HepG2 (cell line): Measurements from ENCODE around the gene DOHH. TPM values are rescaled to one million over a fixed set of nuclear protein-coding genes. Genes with fewer than 3 reads are reported as not detected.

ENCODE experiments used
- HDAC1 ChIP-seq: sonication (generic); formaldehyde crosslinking; IDR thresholded peaks from 2 replicates; pipeline ENCODE4 v1.5.1; 2020; ENCODE audit warnings: mild to moderate bottlenecking, missing genetic modification reagents
- PLRG1 ChIP-seq: fragments of 450-650 bp; conservative IDR thresholded peaks from 2 replicates; pipeline ENCODE4 v1.6.1; 2016
- RELA ChIP-seq: sonication (generic); formaldehyde crosslinking; IDR thresholded peaks from 2 replicates; pipeline ENCODE4 v1.4.0; 2020; ENCODE audit warnings: missing genetic modification reagents
- RXRB ChIP-seq: IDR thresholded peaks from 2 replicates; pipeline ENCODE4 v1.6.1; 2016; ENCODE audit warnings: borderline replicate concordance, missing genetic modification reagents, missing compliant biosample characterization
- ZFP62 ChIP-seq: sonication (generic); formaldehyde crosslinking; IDR thresholded peaks from 2 replicates; pipeline ENCODE4 v1.4.0; 2020; ENCODE audit warnings: missing genetic modification reagents
- ZNF326 ChIP-seq: sonication (generic); formaldehyde crosslinking; IDR thresholded peaks from 2 replicates; pipeline ENCODE4 v1.4.0; 2020; ENCODE audit warnings: missing genetic modification reagents, borderline replicate concordance
- ZNF460 ChIP-seq: sonication (generic); formaldehyde crosslinking; IDR thresholded peaks from 2 replicates; pipeline ENCODE4 v1.5.1; 2020; ENCODE audit warnings: missing genetic modification reagents, mild to moderate bottlenecking, borderline replicate concordance
- ZSCAN20 ChIP-seq: sonication (generic); formaldehyde crosslinking; IDR thresholded peaks from 2 replicates; pipeline ENCODE4 v1.4.0; 2020; ENCODE audit warnings: missing genetic modification reagents, mild to moderate bottlenecking, borderline replicate concordance
- polyA plus RNA-seq, 8 experiments: library from polyadenylated mRNA; depleted of rRNA in 3 of 8; stranded (reverse) in 7 of 8; unstranded in 1 of 8; fragments of >200 nt; fragmentation: Illumina TruSeq in 4 of 8; extraction: Trizol in 4 of 8; gene quantifications; 2 replicates each; pipeline versions ENCODE4 v1.2.1 to v1.2.3, GENCODE V29; 2011 to 2016; ENCODE audit warnings: low read depth in 4 of 8, missing spikeins in 1 of 8, mixed read lengths in 1 of 8; ENCODE audit not compliant: insufficient read depth in 1 of 8
- total RNA-seq, 5 experiments: library from RNA; depleted of rRNA; stranded (reverse); fragments of >200 nt; fragmentation: Illumina TruSeq; extraction: Trizol; gene quantifications; 2 replicates each; pipeline ENCODE4 v1.2.3, GENCODE V29; 2016; ENCODE audit warnings: low read depth in 1 of 5
- TF ChIP-seq, protein P1 (sequence below): sonication (generic); formaldehyde crosslinking; IDR thresholded peaks from 2 replicates; pipeline ENCODE4 v1.4.0; 2020; ENCODE audit warnings: mild to moderate bottlenecking, missing genetic modification reagents
- TF ChIP-seq, protein P2 (sequence below): sonication (generic); formaldehyde crosslinking; IDR thresholded peaks from one replicate; pipeline ENCODE4 v1.5.1; 2020; ENCODE audit warnings: mild to moderate bottlenecking, missing genetic modification reagents; ENCODE audit errors: not compliant biosample characterization
- TF ChIP-seq, protein P3 (sequence below): sonication (generic); formaldehyde crosslinking; conservative IDR thresholded peaks from 2 replicates; pipeline ENCODE4 v1.4.0; 2020; ENCODE audit warnings: missing genetic modification reagents
- TF ChIP-seq, protein P4 (sequence below): IDR thresholded peaks from 2 replicates; pipeline ENCODE4 v1.6.1; 2016; ENCODE audit warnings: low read depth, control low read depth

Gene DOHH
- total and polyA plus RNA-seq, 2 of the 13 experiments (the other 11 are each of a cell fraction or from before 2014, with no cell fraction given): 3.5 to 13.7 TPM

DNA sequence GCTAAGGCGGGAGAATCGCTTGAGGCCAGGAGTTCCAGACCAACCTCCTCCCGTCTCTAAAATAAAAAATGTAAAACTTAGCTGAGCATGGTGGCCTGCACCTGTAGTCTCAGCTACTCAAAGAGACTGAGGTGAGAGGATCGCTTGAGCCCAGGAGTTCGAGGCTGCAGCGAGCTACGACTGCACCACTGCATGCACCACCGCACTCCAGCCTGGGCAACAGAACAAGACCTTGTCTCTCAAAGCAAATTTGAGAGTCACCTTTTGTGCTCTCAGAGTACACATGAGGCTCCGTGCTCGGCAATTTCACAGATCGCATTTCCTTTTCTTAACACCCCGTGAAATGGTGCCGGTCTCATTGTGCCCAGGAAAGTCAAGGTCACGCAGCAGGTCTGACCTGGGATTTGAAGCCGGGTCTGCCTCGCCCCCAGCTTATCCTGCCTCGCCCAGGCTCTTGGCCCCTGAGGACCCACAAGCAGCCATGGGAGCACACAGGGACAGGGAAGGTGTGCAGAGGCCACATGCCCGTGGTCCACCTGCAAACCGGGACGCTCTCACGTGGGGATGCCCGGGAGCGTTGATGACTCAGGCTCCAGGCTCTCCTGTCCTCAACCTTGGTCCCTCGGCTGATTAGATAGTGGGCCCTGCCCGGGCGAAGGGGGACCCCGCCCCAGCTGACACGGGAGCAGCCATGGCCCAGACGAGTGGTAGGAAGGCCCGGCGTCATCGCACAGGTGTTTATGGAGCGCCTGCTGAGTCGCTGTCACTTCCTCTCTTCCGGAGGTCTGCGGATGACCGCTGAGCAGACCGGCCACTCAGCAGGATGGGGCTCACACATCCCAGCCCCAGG is 19.0 kb downstream of the DOHH start (continued):
- TF ChIP-seq, protein P1, sequence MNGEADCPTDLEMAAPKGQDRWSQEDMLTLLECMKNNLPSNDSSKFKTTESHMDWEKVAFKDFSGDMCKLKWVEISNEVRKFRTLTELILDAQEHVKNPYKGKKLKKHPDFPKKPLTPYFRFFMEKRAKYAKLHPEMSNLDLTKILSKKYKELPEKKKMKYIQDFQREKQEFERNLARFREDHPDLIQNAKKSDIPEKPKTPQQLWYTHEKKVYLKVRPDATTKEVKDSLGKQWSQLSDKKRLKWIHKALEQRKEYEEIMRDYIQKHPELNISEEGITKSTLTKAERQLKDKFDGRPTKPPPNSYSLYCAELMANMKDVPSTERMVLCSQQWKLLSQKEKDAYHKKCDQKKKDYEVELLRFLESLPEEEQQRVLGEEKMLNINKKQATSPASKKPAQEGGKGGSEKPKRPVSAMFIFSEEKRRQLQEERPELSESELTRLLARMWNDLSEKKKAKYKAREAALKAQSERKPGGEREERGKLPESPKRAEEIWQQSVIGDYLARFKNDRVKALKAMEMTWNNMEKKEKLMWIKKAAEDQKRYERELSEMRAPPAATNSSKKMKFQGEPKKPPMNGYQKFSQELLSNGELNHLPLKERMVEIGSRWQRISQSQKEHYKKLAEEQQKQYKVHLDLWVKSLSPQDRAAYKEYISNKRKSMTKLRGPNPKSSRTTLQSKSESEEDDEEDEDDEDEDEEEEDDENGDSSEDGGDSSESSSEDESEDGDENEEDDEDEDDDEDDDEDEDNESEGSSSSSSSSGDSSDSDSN (CRISPR knock-in tag): peak; percentile 52; the same call in 1 of the 2 replicates
- TF ChIP-seq, protein P2, sequence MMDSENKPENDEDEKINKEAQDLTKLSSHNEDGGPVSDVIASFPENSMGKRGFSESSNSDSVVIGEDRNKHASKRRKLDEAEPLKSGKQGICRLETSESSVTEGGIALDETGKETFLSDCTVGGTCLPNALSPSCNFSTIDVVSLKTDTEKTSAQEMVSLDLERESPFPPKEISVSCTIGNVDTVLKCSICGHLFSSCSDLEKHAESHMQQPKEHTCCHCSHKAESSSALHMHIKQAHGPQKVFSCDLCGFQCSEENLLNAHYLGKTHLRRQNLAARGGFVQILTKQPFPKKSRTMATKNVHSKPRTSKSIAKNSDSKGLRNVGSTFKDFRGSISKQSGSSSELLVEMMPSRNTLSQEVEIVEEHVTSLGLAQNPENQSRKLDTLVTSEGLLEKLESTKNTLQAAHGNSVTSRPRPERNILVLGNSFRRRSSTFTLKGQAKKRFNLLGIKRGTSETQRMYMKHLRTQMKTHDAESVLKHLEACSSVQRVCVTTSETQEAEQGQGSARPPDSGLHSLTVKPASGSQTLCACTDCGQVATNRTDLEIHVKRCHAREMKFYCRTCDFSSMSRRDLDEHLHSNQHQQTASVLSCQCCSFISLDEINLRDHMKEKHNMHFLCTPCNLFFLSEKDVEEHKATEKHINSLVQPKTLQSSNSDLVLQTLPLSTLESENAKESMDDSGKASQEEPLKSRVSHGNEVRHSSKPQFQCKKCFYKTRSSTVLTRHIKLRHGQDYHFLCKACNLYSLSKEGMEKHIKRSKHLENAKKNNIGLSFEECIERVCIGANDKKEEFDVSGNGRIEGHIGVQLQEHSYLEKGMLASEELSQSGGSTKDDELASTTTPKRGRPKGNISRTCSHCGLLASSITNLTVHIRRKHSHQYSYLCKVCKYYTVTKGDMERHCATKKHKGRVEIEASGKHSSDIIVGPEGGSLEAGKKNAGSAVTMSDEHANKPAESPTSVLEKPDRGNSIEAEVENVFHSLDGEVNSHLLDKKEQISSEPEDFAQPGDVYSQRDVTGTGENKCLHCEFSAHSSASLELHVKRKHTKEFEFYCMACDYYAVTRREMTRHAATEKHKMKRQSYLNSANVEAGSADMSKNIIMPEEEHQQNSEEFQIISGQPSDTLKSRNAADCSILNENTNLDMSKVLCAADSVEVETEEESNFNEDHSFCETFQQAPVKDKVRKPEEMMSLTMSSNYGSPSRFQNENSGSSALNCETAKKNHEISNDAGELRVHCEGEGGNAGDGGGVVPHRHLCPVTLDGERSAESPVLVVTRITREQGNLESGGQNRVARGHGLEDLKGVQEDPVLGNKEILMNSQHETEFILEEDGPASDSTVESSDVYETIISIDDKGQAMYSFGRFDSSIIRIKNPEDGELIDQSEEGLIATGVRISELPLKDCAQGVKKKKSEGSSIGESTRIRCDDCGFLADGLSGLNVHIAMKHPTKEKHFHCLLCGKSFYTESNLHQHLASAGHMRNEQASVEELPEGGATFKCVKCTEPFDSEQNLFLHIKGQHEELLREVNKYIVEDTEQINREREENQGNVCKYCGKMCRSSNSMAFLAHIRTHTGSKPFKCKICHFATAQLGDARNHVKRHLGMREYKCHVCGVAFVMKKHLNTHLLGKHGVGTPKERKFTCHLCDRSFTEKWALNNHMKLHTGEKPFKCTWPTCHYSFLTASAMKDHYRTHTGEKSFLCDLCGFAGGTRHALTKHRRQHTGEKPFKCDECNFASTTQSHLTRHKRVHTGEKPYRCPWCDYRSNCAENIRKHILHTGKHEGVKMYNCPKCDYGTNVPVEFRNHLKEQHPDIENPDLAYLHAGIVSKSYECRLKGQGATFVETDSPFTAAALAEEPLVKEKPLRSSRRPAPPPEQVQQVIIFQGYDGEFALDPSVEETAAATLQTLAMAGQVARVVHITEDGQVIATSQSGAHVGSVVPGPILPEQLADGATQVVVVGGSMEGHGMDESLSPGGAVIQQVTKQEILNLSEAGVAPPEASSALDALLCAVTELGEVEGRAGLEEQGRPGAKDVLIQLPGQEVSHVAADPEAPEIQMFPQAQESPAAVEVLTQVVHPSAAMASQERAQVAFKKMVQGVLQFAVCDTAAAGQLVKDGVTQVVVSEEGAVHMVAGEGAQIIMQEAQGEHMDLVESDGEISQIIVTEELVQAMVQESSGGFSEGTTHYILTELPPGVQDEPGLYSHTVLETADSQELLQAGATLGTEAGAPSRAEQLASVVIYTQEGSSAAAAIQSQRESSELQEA (CRISPR knock-in tag): no peak
- TF ChIP-seq ZNF326: no peak
- peak; percentile 79 for TF ChIP-seq HDAC1 (CRISPR knock-in tag)
- TF ChIP-seq PLRG1: no peak
- peak; percentile 56; the same call in 1 of the 2 replicates for TF ChIP-seq RXRB (CRISPR knock-in tag)
- no peak for TF ChIP-seq ZFP62
- TF ChIP-seq RELA (CRISPR knock-in tag): no peak
- TF ChIP-seq, protein P3, sequence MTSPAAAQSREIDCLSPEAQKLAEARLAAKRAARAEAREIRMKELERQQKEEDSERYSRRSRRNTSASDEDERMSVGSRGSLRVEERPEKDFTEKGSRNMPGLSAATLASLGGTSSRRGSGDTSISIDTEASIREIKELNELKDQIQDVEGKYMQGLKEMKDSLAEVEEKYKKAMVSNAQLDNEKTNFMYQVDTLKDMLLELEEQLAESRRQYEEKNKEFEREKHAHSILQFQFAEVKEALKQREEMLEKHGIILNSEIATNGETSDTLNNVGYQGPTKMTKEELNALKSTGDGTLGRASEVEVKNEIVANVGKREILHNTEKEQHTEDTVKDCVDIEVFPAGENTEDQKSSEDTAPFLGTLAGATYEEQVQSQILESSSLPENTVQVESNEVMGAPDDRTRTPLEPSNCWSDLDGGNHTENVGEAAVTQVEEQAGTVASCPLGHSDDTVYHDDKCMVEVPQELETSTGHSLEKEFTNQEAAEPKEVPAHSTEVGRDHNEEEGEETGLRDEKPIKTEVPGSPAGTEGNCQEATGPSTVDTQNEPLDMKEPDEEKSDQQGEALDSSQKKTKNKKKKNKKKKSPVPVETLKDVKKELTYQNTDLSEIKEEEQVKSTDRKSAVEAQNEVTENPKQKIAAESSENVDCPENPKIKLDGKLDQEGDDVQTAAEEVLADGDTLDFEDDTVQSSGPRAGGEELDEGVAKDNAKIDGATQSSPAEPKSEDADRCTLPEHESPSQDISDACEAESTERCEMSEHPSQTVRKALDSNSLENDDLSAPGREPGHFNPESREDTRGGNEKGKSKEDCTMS: no peak
- TF ChIP-seq, protein P4, sequence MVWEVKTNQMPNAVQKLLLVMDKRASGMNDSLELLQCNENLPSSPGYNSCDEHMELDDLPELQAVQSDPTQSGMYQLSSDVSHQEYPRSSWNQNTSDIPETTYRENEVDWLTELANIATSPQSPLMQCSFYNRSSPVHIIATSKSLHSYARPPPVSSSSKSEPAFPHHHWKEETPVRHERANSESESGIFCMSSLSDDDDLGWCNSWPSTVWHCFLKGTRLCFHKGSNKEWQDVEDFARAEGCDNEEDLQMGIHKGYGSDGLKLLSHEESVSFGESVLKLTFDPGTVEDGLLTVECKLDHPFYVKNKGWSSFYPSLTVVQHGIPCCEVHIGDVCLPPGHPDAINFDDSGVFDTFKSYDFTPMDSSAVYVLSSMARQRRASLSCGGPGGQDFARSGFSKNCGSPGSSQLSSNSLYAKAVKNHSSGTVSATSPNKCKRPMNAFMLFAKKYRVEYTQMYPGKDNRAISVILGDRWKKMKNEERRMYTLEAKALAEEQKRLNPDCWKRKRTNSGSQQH (CRISPR knock-in tag): no peak
- no peak for TF ChIP-seq ZNF460 (CRISPR knock-in tag)
- no peak for TF ChIP-seq ZSCAN20
